Activated naive CD4-positive, alpha-beta T cell treated with anti-CD3 and anti-CD28 coated beads, Interleukin-2, amount 50 U/mL, for 72 hours (primary cell): ENCODE measurements around the gene IFNW1. TPM values are rescaled to one million over a fixed set of nuclear protein-coding genes. Genes with fewer than 3 reads are reported as not detected.
A peak's percentile ranks its signal among the peaks of the same experiment; 100 is the strongest.

Experiments
- ATAC-seq, 2 donors: fragments of 150-1000 bp; cut with Tn5 transposase; 2 replicates each; pipeline ENCODE4 v1.10.0; 2021; ENCODE audit warnings: mild to moderate bottlenecking in 2 of 2, moderate library complexity in 2 of 2
- DNase-seq, 2 donors: peaks; one replicate each; pipeline ENCODE4 v3.0.0; 2021 to 2022; ENCODE audit warnings: low spot score in 2 of 2
- H3K27ac Mint-ChIP-seq, 2 donors: one replicate each; pipeline ENCODE4 v1.8.0; 2022; ENCODE audit warnings: mild to moderate bottlenecking in 2 of 2, mixed read lengths in 2 of 2
- H3K36me3 Mint-ChIP-seq, 2 donors: one replicate each; pipeline ENCODE4 v1.8.0; 2022; ENCODE audit warnings: mixed read lengths in 2 of 2
- H3K9me3 Mint-ChIP-seq, 2 donors: one replicate each; pipeline ENCODE4 v1.8.0; 2022; ENCODE audit warnings: mixed read lengths in 2 of 2
- total RNA-seq, 2 donors: library from RNA; stranded (reverse); gene quantifications; one replicate each; pipeline ENCODE4 v1.2.3, GENCODE V29; 2022

The IFNW1 gene
- total RNA-seq, 2 donors from 2014 or later, result not detected

GRCh38 chr9:21121595-21122251, 19.9 kb downstream of the IFNW1 start:
- no peaks in the 10 kb centered on the region for H3K9me3 Mint-ChIP-seq
- ATAC-seq (no peak), DNase-seq (no peak)
- H3K36me3 Mint-ChIP-seq, result no peaks in the 10 kb centered on the region
- no peak overlapping the region for H3K27ac Mint-ChIP-seq

GRCh38 chr9:21121079-21121478, 20.6 kb downstream of the IFNW1 start:
- no peak overlapping the region for H3K27ac Mint-ChIP-seq
- H3K36me3 Mint-ChIP-seq, result no peaks in the 10 kb centered on the region
- peak in 1 of 2 donors; percentile 68 for ATAC-seq
- DNase-seq, result no peak
- H3K9me3 Mint-ChIP-seq, result no peaks in the 10 kb centered on the region

- Mint-ChIP-seq H3K27ac (no peak overlapping the region), H3K36me3 (no peaks in the 10 kb centered on the region), H3K9me3 (no peaks in the 10 kb centered on the region)
- no peak for DNase-seq
- no peak for ATAC-seq
Measured at GRCh38 chr9:21119093-21119770, 22.4 kb downstream of the IFNW1 start.

DNA sequence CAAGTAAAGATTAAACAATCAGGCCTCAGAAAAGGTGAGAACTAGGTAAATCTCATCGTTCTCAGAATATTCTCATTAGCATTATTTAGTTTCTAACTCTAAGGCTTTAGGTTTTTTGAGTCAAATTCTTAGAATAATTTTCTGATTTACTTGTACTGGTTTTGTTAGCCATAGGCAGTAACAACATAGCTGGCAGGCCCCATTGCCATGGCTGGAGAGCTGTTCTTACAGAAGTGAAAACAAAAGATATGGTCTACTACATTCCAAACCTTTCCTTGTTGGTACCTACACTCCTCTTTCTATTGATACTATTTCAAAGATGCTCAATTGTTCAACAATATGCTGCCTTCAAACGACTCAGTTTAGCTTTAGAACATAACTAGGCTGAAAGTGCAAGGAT, 27.3 kb downstream of the IFNW1 start:
- DNase-seq (no peak), ATAC-seq (no peak)
- H3K36me3 Mint-ChIP-seq, result no peaks in the 10 kb centered on the region
- no peak overlapping the region for H3K27ac Mint-ChIP-seq
- no peaks in the 10 kb centered on the region for H3K9me3 Mint-ChIP-seq

DNA sequence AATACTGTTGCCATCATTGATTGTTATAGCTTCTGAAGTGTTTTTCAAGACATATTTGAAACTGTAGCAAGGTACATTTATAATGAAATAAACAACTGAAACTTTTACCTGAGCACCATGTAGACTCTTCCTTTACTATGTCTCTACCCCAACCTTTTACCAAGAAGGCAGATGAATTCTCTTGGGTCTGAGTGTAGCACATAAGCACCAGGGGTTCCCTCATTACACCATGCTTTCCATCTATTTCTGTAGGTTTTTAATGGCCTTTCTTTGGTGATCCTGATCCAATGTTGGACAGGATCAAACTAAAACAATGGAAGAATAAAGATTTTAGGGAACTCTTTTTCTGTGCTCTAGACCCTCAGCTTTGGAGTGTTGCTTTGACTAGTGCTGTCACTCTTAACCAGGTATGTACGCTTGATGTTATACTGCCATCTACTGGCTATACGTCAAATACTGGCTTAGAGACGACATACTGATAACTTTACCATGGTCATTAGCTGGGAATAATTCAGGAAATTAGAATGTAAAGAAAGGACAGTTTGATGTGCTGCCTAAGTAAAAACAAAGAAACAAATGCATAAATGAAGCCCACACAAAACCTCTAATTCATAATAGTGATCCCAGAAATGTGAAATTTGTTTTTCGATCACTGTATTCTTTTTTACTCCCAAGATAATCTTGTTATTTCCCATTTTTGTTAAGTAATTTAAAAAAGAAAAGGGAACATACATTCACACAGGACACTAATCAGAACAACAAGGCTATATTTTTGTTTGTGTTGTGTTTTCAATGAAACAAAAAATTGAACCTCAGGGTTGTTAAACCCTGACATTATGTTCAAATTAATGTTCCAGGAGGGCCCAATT, 30.7 kb downstream of the IFNW1 start:
- ATAC-seq (peak; percentile 82 to 87), DNase-seq (peak in 1 of 2 donors; percentile 20)
- Mint-ChIP-seq H3K9me3 (no peaks in the 10 kb centered on the region), H3K36me3 (no peaks in the 10 kb centered on the region), H3K27ac (no peak overlapping the region)

GRCh38 chr9:21104787-21105186, 36.8 kb downstream of the IFNW1 start:
- Mint-ChIP-seq H3K9me3 (no peaks in the 10 kb centered on the region), H3K27ac (no peak overlapping the region), H3K36me3 (no peaks in the 10 kb centered on the region)
- ATAC-seq (no peak), DNase-seq (no peak)

- H3K36me3 Mint-ChIP-seq, result no peaks in the 10 kb centered on the region
- H3K9me3 Mint-ChIP-seq, result no peaks in the 10 kb centered on the region
- ATAC-seq, result no peak
- no peak overlapping the region for H3K27ac Mint-ChIP-seq
- no peak for DNase-seq
Measured at GRCh38 chr9:21102305-21102704, 39.3 kb downstream of the IFNW1 start.

DNA sequence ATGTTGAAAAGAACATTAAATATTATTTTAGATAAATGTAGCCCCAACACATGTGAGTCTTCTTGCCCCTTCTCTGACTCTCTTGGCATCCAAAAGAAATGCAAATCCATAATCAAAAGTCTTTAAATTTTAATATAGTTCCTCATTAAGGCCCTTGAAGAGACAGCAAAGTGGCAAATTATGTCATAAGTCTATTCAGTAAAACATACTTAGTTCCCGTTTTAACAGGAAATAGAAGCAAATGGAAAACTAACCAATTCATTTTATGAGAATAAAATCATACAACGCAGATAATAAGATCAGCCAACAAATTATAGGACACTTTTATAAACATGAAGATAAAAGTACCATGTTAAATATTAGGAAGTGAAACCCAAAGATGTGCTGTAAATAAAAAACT, 43.8 kb downstream of the IFNW1 start:
- Mint-ChIP-seq H3K36me3 (no peaks in the 10 kb centered on the region), H3K27ac (peak overlapping the region in 1 of 2 donors; percentile 81), H3K9me3 (peaks cover 3 to 5% of the 10 kb centered on the region in 2 donors)
- ATAC-seq, result no peak
- no peak for DNase-seq

- H3K9me3 Mint-ChIP-seq, result peaks cover 3 to 5% of the 10 kb centered on the region in 2 donors
- H3K36me3 Mint-ChIP-seq, result no peaks in the 10 kb centered on the region
- peak overlapping the region; percentile 31 to 81 for H3K27ac Mint-ChIP-seq
- no peak for DNase-seq
- no peak for ATAC-seq
Measured at GRCh38 chr9:21096901-21097255, 44.8 kb downstream of the IFNW1 start.

DNA sequence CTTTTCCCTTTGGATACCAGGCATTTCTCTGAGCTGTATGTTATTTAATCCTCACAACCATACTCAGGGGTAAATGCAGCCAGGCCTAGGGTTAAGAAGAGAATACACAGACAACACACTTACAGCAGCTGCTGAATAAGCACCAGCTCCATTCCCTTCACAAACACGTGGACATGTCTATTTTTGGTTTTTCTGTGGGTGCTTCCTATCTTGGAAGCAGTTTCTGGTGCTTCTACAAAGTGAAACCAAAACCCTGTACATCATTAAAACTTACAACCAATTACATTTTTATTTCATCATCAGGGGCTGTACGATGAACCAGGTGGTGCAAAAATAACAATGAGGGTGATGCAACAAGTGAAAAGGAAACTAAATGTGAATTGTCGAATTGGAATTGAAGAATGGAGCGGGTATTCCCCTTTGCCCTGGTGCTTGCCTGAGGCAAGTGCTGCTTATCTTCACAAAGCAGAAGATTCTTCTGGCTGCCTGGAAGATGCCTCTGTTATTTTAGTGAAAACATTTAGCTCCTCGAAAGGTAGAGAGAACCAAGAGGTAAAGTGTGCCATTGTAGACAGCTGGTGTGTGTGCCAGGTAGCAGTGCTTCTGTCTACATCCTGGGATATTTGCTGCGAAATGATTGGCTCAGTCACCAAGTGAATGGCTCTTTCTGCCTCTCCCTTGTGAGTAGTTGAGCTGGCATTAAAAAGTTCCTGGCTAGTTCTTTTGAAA, 45.3 kb downstream of the IFNW1 start:
- no peaks in the 10 kb centered on the region for H3K36me3 Mint-ChIP-seq
- ATAC-seq (peak; percentile 89 to 92), DNase-seq (peak in 1 of 2 donors; percentile 24)
- H3K27ac Mint-ChIP-seq, result peak overlapping the region; percentile 81 to 83
- H3K9me3 Mint-ChIP-seq, result peaks cover 3 to 5% of the 10 kb centered on the region in 2 donors

DNA sequence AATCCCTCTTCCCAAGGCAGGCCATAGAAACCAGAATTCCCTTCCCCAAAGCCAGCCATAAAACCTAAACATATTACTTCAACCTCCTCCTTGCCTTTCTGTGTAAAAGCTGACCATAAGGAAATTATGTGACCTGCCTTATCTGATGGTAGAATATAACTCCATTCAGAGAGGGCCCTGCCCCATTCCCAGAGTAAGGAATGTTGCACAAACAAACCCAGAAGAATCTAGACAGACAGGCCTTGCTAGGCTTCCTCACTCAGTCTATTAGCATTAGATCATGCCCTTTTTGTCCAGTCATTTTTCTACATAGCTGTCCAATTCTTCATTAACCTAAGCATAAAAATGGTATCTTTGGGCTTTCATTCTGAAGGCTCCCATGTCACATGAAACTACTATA, 46.1 kb downstream of the IFNW1 start:
- H3K9me3 Mint-ChIP-seq, result peaks cover 3 to 5% of the 10 kb centered on the region in 2 donors
- peak overlapping the region; percentile 81 to 83 for H3K27ac Mint-ChIP-seq
- ATAC-seq (no peak), DNase-seq (no peak)
- no peaks in the 10 kb centered on the region for H3K36me3 Mint-ChIP-seq

Other genes starting within 250 kb of the IFNW1 start
- gene HACD4, start 110.2 kb downstream of the IFNW1 start, total RNA-seq, result 1 to 10 TPM in 1 of 2 donors, under 1 TPM in 1; 0.87 to 3.9 TPM
- gene IFNB1, start 63.9 kb downstream of the IFNW1 start, total RNA-seq, result under 1 TPM; 0.46 to 0.80 TPM
- gene IFNA21, start 24.8 kb upstream of the IFNW1 start, total RNA-seq, result not detected
- not detected for gene IFNA4, start 45.8 kb upstream of the IFNW1 start, total RNA-seq
- gene IFNA7, start 60.4 kb upstream of the IFNW1 start, total RNA-seq, result not detected
- gene IFNA10, start 65.3 kb upstream of the IFNW1 start, total RNA-seq, result not detected
- gene IFNA16, start 75.5 kb upstream of the IFNW1 start, total RNA-seq, result not detected
- gene IFNA17, start 86.4 kb upstream of the IFNW1 start, total RNA-seq, result not detected
- gene IFNA14, start 98.2 kb upstream of the IFNW1 start, total RNA-seq, result not detected
- not detected for gene IFNA5, start 163.5 kb upstream of the IFNW1 start, total RNA-seq
- gene KLHL9, start 193.6 kb upstream of the IFNW1 start, total RNA-seq, result 10 to 100 TPM; 14.6 to 14.8 TPM
- not detected for gene IFNA6, start 209.1 kb upstream of the IFNW1 start, total RNA-seq
- gene IFNA13, start 226.2 kb upstream of the IFNW1 start, total RNA-seq, result not detected
- gene IFNA2, start 243.6 kb upstream of the IFNW1 start, total RNA-seq, result not detected